MM.1S (cell line): ENCODE data around the gene CHD6.

Source experiments
- EZH2 ChIP-seq: fragments of 300-600 bp; sonication (generic); optimal IDR thresholded peaks from 2 replicates; pipeline ENCODE3; 2017; ENCODE audit warnings: low read depth, mild to moderate bottlenecking, antibody characterized with exemption, low read length, mixed read lengths
- EZH2phosphoT487 ChIP-seq: fragments of 300-600 bp; sonication (generic); IDR thresholded peaks from 2 replicates; pipeline ENCODE4 v1.6.1; 2018; ENCODE audit warnings: antibody characterized with exemption, low read length
- TF ChIP-seq, protein P1 (sequence below): fragments of 300-600 bp; sonication (generic); IDR thresholded peaks from 2 replicates; pipeline ENCODE4 v1.5.1; 2016; ENCODE audit warnings: antibody characterized with exemption, low read length, mixed read lengths

DNA sequence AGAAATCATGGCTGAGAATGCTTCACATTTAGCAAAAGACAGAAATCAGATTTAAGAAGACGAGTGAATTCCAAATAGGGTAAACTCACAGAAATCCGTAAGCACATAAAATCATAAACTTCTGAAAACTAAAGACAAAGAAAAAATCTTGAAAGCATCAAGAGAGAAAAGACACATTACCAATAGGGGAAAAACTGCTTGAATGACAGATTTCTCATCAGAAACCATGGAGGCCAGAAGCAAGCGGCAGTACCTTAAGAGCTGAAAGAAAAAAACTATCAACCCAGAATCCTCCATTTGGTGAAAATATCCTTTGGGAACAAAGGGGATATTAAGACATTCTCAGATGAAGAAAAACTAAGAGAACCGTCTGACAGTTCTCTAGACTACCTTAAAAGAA lies 185.0 kb downstream of the CHD6 start:
- no peak for TF ChIP-seq EZH2
- TF ChIP-seq, protein P1, sequence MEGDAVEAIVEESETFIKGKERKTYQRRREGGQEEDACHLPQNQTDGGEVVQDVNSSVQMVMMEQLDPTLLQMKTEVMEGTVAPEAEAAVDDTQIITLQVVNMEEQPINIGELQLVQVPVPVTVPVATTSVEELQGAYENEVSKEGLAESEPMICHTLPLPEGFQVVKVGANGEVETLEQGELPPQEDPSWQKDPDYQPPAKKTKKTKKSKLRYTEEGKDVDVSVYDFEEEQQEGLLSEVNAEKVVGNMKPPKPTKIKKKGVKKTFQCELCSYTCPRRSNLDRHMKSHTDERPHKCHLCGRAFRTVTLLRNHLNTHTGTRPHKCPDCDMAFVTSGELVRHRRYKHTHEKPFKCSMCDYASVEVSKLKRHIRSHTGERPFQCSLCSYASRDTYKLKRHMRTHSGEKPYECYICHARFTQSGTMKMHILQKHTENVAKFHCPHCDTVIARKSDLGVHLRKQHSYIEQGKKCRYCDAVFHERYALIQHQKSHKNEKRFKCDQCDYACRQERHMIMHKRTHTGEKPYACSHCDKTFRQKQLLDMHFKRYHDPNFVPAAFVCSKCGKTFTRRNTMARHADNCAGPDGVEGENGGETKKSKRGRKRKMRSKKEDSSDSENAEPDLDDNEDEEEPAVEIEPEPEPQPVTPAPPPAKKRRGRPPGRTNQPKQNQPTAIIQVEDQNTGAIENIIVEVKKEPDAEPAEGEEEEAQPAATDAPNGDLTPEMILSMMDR = no peak
- no peak for TF ChIP-seq EZH2phosphoT487
